NCI-H2029 treated with DMSO at 0.1 percent for 48 hours (cell line): ENCODE measurements around the gene IFFO2.

Source experiments
- DNase-seq: peaks from one replicate; lab custom pipeline; 2025; lab: John Stamatoyannopoulos, UW

The IFFO2 gene

GRCh38 chr1:18936814-18937481 lies 19.5 kb downstream of the IFFO2 start:
- DNase-seq, result no peak

- no peak for DNase-seq
Measured at GRCh38 chr1:18936471-18936813, 20.0 kb downstream of the IFFO2 start.

GRCh38 chr1:18934205-18935000 lies 22.1 kb downstream of the IFFO2 start:
- no peak for DNase-seq

GRCh38 chr1:18932879-18933278 lies 23.6 kb downstream of the IFFO2 start:
- DNase-seq, result no peak

GRCh38 chr1:18932387-18932786 lies 24.1 kb downstream of the IFFO2 start:
- no peak for DNase-seq

GRCh38 chr1:18931730-18932129 lies 24.7 kb downstream of the IFFO2 start:
- DNase-seq, result no peak

- DNase-seq, result no peak
Measured at GRCh38 chr1:18929686-18930085, 26.8 kb downstream of the IFFO2 start.

GRCh38 chr1:18928985-18929384 lies 27.5 kb downstream of the IFFO2 start:
- no peak for DNase-seq

- no peak for DNase-seq
Measured at GRCh38 chr1:18928406-18928805, 28.1 kb downstream of the IFFO2 start.

GRCh38 chr1:18927654-18928272 lies 28.7 kb downstream of the IFFO2 start:
- no peak for DNase-seq

GRCh38 chr1:18927082-18927653 lies 29.3 kb downstream of the IFFO2 start:
- no peak for DNase-seq

GRCh38 chr1:18926315-18927081 lies 30.0 kb downstream of the IFFO2 start:
- no peak for DNase-seq

GRCh38 chr1:18925279-18925678 lies 31.2 kb downstream of the IFFO2 start:
- DNase-seq, result no peak

- no peak for DNase-seq
Measured at GRCh38 chr1:18924221-18924691, 32.2 kb downstream of the IFFO2 start.

GRCh38 chr1:18923756-18924211 lies 32.7 kb downstream of the IFFO2 start:
- no peak for DNase-seq

GRCh38 chr1:18922848-18923755 lies 33.4 kb downstream of the IFFO2 start:
- DNase-seq, result no peak

GRCh38 chr1:18922319-18922726 lies 34.2 kb downstream of the IFFO2 start:
- no peak for DNase-seq

- no peak for DNase-seq
Measured at GRCh38 chr1:18921516-18922251, 34.8 kb downstream of the IFFO2 start.

- no peak for DNase-seq
Measured at GRCh38 chr1:18920931-18921330, 35.5 kb downstream of the IFFO2 start.

GRCh38 chr1:18919956-18920355 lies 36.5 kb downstream of the IFFO2 start:
- no peak for DNase-seq
